SK-N-MC (cell line): Measurements from ENCODE around the gene FAM236D.
"Not testable (repeated sequence)": the region's sequence is repeated elsewhere in the genome, so short reads cannot be mapped to it uniquely, and the experiment has no call there.

Experiments used
- DNase-seq: peaks from one replicate; pipeline ENCODE4 v3.0.0-alpha.2; 2011; ENCODE audit warnings: low read depth, low spot score
- H3K27ac ChIP-seq: fragments of 200-600 bp; sonication (generic); 2 replicates; pipeline ENCODE4 v1.5.1; 2016; ENCODE audit warnings: mixed run types
- H3K36me3 ChIP-seq: fragments of 200-600 bp; sonication (generic); 2 replicates; pipeline ENCODE4 v1.6.1; 2017; ENCODE audit warnings: antibody characterized with exemption, low read length, mixed read lengths; ENCODE audit not compliant: insufficient read depth
- H3K4me3 ChIP-seq: fragments of 200-600 bp; sonication (generic); 2 replicates; pipeline ENCODE4 v1.5.1; 2016
- H3K9ac ChIP-seq: fragments of 200-600 bp; sonication (generic); 2 replicates; pipeline ENCODE4 v1.8.0; 2017; ENCODE audit warnings: mixed run types, mixed read lengths; ENCODE audit not compliant: insufficient read length
- H3K9me3 ChIP-seq: fragments of 200-600 bp; sonication (generic); 2 replicates; pipeline ENCODE4 v1.6.1; 2017; ENCODE audit warnings: low read depth, mild to moderate bottlenecking, antibody characterized with exemption, low read length, moderate library complexity, mixed read lengths

FAM236D gene

GRCh38 chrX:72808110-72808509, at the start of gene FAM236D:
FAM236D (minus strand) TSS chrX:72808210; CDS start chrX:72808110, 100 bp downstream.
- H3K9ac ChIP-seq, DNase-seq, H3K9me3 ChIP-seq, H3K36me3 ChIP-seq, H3K4me3 ChIP-seq, H3K27ac ChIP-seq: not testable (repeated sequence)

DNA sequence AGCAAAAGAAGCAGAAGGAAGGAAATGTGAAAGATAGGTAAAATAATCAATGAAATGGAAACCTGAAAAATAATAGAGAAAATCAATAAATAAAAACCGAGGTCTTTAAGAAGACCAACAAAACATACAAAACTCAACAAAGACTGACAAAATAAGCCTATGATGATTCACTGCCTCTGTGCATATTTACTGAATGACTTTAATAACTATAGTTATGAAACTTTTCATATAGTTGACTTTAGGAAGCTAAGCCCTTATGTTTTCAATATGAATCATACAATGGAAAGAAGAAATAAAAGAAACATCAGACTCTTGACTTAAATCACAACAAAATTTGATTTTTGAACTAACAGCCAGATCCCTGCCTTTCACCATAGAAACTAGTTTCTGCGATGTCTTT, 29.5 kb upstream of the FAM236D start:
- H3K36me3 ChIP-seq, H3K9ac ChIP-seq, DNase-seq, H3K27ac ChIP-seq, H3K4me3 ChIP-seq, H3K9me3 ChIP-seq: not testable (repeated sequence)

GRCh38 chrX:72830701-72831100, 22.7 kb upstream of the FAM236D start:
- H3K4me3 ChIP-seq, H3K9me3 ChIP-seq, H3K36me3 ChIP-seq, H3K27ac ChIP-seq, H3K9ac ChIP-seq, DNase-seq: not testable (repeated sequence)

GRCh38 chrX:72790390-72790789, 17.6 kb downstream of the FAM236D start:
- H3K9me3 ChIP-seq, H3K36me3 ChIP-seq, H3K9ac ChIP-seq, DNase-seq, H3K27ac ChIP-seq, H3K4me3 ChIP-seq: not testable (repeated sequence)

GRCh38 chrX:72788142-72788541, 19.9 kb downstream of the FAM236D start:
- DNase-seq, H3K9me3 ChIP-seq, H3K27ac ChIP-seq, H3K36me3 ChIP-seq, H3K9ac ChIP-seq, H3K4me3 ChIP-seq: not testable (repeated sequence)

DNA sequence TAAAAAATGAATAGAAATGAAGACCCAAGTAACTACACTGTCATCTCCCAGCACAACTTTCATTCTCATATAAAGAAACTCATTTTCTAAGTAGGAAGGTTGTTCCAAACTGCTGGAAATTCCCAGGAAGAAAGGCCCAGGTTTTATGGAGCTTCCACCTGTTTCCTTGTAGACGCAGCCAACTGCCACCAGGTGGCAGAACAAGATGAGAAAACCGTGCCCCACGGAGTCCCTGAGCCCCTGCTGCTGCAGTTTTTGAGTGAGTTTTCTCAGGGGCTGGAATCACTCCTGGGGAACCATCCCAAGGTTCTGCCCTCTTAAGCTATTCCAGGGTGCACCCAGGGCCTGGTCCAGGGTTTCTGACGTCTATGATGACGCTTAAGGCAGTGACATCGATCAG, 24.0 kb downstream of the FAM236D start:
- H3K4me3 ChIP-seq, DNase-seq, H3K27ac ChIP-seq, H3K9ac ChIP-seq, H3K36me3 ChIP-seq, H3K9me3 ChIP-seq: not testable (repeated sequence)

DNA sequence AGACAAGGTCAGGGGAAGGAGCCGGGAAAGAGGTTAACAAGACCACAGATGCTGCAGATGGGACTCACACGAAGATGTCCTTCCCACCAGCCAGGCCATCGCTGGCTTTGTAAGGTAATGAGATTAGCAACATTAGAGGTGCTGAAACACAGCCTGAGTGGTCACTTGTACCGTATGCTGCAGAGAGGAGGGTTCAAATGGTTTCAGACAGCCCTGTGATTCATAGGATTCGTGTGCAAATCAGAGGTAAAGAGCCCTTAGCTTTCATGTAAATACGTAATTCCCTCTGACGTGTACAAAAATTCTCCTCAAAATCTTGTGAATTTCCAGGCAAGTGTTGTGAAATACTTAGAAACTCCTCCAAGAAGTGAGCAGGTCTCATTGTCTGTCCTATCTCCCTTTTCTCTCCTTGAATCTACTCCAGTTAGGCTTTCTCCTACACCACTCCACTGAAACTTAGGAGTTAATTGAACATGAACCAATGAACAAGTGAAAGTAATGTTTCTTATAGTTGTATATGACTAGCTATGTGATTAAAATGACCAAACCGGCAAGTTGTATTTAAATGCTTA, 24.6 kb downstream of the FAM236D start:
- not testable (repeated sequence) for H3K27ac ChIP-seq, DNase-seq, H3K4me3 ChIP-seq, H3K9ac ChIP-seq, H3K36me3 ChIP-seq, H3K9me3 ChIP-seq

DNA sequence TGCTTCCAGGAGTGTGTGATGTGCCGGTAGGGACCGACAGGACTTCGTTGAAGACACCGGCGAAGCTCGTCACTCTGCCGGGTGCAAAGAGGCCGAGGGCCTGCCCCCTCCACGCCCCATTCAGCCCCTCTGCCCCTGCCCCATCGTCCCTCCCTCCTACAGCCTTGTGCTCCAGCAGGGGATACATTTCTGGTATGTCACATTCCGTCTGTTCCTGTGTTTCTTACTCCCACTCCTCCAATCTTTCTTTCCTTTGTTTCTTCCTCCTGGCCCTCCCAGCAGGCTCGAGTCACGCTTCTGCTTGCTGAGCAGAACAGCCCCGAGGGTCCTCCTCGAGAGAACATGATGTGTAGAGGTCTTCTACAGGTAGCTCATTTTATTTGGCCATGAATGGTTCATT, 25.4 kb downstream of the FAM236D start, which contains the start of gene FAM236B:
TSS of gene FAM236B (minus strand) at position 101 of the 400 bp plus-strand sequence. CDS start at position 1, 100 bp downstream.
- H3K4me3 ChIP-seq, H3K27ac ChIP-seq, H3K9ac ChIP-seq: not testable (repeated sequence)

GRCh38 chrX:72778146-72778545, 29.9 kb downstream of the FAM236D start:
- not testable (repeated sequence) for DNase-seq, H3K36me3 ChIP-seq

More for the DNA sequence above, 25.4 kb downstream of the FAM236D start, which contains the start of gene FAM236B:
- H3K36me3 ChIP-seq, H3K9me3 ChIP-seq, DNase-seq: not testable (repeated sequence)

DNA sequence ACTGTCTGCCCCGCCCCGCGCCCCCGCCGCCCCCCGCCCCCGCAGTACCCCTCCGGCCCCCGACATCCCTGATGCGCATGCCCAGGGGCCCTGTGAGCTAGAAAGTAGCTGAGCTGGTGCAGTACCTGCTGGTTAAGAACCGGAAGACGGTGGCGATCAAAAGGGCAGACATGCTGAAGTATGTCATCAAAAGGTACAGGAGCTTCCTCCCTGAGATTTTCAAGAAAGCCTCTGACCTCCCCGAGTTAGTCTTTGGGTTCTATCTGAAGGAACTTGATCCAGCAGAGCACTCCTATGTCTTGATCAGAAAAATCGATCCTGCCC, 30.6 kb downstream of the FAM236D start:
- H3K27ac ChIP-seq, H3K36me3 ChIP-seq, H3K9me3 ChIP-seq, H3K4me3 ChIP-seq, DNase-seq, H3K9ac ChIP-seq: not testable (repeated sequence)

More at GRCh38 chrX:72778146-72778545, 29.9 kb downstream of the FAM236D start:
- not testable (repeated sequence) for H3K9ac ChIP-seq, H3K4me3 ChIP-seq, H3K9me3 ChIP-seq, H3K27ac ChIP-seq

- H3K9ac ChIP-seq, H3K4me3 ChIP-seq, H3K9me3 ChIP-seq, DNase-seq, H3K36me3 ChIP-seq, H3K27ac ChIP-seq: not testable (repeated sequence)
These were observed 31.1 kb downstream of the FAM236D start, which contains the start of gene DMRTC1B for GRCh38 chrX:72776653-72777466. DMRTC1B (plus strand) TSS chrX:72776890; CDS start chrX:72845136, 68,246 bp downstream.

DNA sequence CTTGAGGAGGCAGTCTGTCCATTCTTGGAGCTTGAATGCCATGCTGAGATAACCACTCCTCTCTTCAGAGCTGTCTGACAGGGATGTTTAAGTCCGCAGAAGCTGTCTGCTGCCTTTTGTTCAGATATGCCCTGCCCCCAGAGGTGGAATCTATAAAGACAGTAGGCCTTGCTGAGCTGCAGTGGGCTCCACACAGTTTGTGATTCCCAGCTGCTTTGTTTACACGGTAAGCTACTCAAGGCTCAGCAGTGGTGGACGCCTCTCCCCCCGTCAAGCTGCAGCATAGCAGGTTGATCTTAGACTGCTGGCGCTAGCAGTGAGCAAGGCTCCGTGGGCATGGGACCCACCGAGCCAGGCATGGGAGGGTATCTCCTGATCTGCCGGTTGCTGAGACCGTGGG, 47.6 kb downstream of the FAM236D start:
- H3K36me3 ChIP-seq, H3K4me3 ChIP-seq, H3K9me3 ChIP-seq, H3K27ac ChIP-seq, DNase-seq, H3K9ac ChIP-seq: not testable (repeated sequence)
